ENCODE measurements around the gene CALD1.

The CALD1 gene

DNA sequence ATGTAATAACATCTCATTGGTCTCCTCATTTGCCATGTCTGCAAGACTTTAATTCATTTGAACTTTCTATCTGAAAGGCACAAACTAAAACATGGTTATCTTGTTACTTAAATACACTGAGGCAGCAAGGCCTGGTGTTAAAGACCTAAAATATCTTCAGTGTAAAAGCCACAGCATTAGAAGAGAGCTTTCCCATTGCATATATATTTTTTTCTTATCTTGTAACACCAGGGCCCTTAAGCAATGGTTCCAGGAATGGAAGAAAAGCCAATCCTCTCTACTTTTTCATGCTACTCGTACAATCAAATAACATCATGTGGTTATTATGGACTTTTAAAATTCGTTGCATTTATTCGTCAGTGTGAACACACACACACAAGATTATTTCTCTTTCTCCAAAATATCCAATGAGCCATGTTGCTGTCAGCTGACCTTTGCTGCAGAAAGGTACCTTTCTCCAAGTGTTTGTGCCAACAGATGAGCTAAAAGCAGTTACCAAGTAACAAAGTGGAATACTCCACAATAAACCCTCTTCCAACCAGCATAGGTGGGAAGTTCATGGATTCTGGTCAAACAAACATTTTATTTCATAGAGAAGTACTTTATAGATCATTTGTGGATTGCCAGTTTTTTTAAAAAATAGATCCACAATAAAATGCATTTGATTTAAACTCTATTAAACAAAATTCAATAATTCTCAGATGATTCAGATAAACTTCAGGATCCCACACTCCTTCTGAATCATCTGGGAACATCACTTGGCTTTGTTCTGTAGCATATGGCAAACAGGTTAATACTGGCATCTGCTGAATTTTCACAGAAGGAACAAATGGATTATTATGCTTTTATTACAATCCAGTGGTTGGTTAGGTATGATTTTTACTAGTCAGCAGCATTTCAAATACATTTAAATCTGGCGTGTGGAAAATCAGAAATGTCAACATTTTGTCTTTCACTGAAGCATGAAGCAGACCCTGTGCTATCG lies 143.6 kb downstream of the CALD1 start:
- no peak overlapping the region for H3K4me3 ChIP-seq (ENCODE audit: control insufficient read depth, low read depth, low read length)
- DNase-seq (ENCODE audit: low read depth): peak; percentile 74
- TF ChIP-seq, protein P1, sequence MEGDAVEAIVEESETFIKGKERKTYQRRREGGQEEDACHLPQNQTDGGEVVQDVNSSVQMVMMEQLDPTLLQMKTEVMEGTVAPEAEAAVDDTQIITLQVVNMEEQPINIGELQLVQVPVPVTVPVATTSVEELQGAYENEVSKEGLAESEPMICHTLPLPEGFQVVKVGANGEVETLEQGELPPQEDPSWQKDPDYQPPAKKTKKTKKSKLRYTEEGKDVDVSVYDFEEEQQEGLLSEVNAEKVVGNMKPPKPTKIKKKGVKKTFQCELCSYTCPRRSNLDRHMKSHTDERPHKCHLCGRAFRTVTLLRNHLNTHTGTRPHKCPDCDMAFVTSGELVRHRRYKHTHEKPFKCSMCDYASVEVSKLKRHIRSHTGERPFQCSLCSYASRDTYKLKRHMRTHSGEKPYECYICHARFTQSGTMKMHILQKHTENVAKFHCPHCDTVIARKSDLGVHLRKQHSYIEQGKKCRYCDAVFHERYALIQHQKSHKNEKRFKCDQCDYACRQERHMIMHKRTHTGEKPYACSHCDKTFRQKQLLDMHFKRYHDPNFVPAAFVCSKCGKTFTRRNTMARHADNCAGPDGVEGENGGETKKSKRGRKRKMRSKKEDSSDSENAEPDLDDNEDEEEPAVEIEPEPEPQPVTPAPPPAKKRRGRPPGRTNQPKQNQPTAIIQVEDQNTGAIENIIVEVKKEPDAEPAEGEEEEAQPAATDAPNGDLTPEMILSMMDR (conservative IDR thresholded peaks at IDR 0.05; ENCODE audit: control insufficient read depth, insufficient read depth, low read depth, low read length): no peak

DNA sequence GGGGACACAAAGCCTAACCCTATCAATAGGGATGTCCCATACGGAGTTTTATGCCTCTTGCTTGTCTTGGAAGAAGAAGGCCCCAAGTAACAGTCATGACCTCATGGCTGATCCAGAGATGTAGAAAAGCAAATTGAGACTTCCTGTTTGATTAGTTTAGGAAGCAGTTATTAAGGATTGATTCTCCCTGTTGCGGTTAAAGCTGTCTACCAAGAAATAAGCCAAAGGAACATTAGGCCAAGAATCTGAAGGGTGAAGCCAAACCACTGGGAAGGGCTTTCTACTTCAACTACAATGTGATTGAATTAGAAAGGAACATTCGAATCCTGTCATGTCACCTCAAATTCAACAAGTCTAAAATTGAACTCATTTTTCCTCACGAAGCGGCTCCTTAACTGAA lies 146.3 kb downstream of the CALD1 start:
- DNase-seq (ENCODE audit: low read depth): peak; percentile 79
- TF ChIP-seq, protein P1 (conservative IDR thresholded peaks at IDR 0.05; ENCODE audit: control insufficient read depth, insufficient read depth, low read depth, low read length): no peak
- H3K4me3 ChIP-seq (ENCODE audit: control insufficient read depth, low read depth, low read length): no peak overlapping the region

DNA sequence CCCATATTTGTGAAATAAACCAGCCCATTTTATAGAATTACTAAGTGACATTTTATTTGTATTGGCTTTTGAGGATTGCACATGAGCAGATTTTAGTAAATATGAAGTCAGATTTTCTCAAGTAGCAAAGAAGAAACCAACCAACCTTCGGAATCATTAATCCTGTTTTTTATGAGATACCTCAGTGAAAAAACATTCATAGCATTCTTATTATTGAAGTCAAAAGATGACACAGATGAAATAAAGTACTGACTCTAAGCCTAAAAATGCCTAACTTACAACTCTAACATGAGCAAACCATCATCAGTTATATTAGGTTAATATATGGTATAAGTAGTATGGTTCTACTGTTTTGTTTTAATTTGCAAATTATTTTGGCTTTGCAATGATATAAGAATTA lies 147.0 kb downstream of the CALD1 start:
- no peak overlapping the region for H3K4me3 ChIP-seq (ENCODE audit: control insufficient read depth, low read depth, low read length)
- TF ChIP-seq, protein P1 (conservative IDR thresholded peaks at IDR 0.05; ENCODE audit: control insufficient read depth, insufficient read depth, low read depth, low read length): no peak
- no peak for DNase-seq (ENCODE audit: low read depth)

DNA sequence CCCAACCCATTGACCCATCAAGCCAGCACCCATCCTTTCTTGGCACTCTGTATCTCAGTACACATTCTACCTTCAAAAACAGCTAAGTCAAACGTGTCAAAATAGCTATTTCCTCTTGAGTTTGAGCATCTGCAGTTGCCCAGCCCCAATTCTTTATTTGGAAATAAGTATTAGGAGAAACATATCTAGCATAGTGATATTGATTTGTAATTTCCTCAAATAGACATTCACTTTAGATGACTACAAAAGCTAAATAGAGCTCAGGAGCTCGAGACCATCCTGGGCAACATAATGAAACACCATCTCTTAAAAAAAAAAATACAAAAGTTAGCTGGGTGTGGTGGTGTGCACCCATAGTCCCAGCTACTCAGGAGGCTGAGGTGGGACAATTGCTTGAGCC lies 147.6 kb downstream of the CALD1 start:
- TF ChIP-seq, protein P1 (conservative IDR thresholded peaks at IDR 0.05; ENCODE audit: control insufficient read depth, insufficient read depth, low read depth, low read length): no peak
- no peak overlapping the region for H3K4me3 ChIP-seq (ENCODE audit: control insufficient read depth, low read depth, low read length)
- no peak for DNase-seq (ENCODE audit: low read depth)

DNA sequence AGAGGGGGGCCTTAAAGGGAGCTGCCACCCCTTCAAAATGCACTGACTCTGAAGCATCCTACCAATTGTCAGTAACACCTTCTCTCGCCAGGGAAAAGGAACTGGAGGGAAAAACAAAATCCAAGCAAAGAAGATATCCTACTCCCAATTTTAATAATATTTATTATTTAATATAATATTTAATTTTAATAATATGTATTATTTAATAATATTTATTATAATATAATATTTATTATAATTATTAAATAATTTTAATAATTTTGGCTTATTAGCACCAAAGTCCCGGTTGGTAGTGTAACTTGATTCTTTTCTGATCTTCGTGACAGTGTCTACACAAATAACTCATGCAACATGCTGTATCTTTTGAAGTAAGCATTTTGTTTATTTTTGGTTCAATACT lies 148.3 kb downstream of the CALD1 start:
- DNase-seq (ENCODE audit: low read depth): no peak
- TF ChIP-seq, protein P1 (conservative IDR thresholded peaks at IDR 0.05; ENCODE audit: control insufficient read depth, insufficient read depth, low read depth, low read length): no peak
- no peak overlapping the region for H3K4me3 ChIP-seq (ENCODE audit: control insufficient read depth, low read depth, low read length)

DNA sequence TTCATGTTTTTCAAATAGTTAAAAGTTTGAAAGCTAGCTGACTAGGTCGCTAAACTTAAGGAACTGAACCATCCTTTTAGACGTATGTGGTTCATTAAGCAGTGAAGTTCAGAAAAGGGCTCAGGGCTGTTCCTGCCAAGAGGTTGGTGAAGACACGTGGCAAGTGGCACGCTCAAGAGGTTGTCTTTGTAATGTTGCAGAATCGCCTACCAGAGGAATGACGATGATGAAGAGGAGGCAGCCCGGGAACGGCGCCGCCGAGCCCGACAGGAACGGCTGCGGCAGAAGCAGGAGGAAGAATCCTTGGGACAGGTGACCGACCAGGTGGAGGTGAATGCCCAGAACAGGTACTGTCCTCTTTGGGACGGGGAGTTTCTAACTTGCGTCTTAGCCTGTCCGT lies 149.1 kb downstream of the CALD1 start:
- no peak overlapping the region for H3K4me3 ChIP-seq (ENCODE audit: control insufficient read depth, low read depth, low read length)
- TF ChIP-seq, protein P1 (conservative IDR thresholded peaks at IDR 0.05; ENCODE audit: control insufficient read depth, insufficient read depth, low read depth, low read length): no peak
- no peak for DNase-seq (ENCODE audit: low read depth)

Data from fibroblast of mammary gland (primary cell).